ENCODE measurements around the gene CSTF2T.

- TF ChIP-seq CTCF (IDR thresholded peaks at IDR 0.05) (no peak), EZH2 (IDR thresholded peaks at IDR 0.05; ENCODE audit: borderline replicate concordance, insufficient read depth, low read depth, low read length, poor library complexity, severe bottlenecking) (no peak)
Observed at GRCh38 chr10:51699475-51700227, at the start of gene CSTF2T.

Measured in B cell (primary cell).